Activated naive CD4-positive, alpha-beta T cell treated with anti-CD3 and anti-CD28 coated beads, Interleukin-2, amount 50 U/mL, for 72 hours (primary cell): ENCODE results near the gene BBX. TPM values are rescaled to one million over a fixed set of nuclear protein-coding genes. Genes with fewer than 3 reads are reported as not detected.
A peak's percentile ranks its signal among the peaks of the same experiment; 100 is the strongest.
"Not testable (repeated sequence)": the region's sequence is repeated elsewhere in the genome, so short reads cannot be mapped to it uniquely, and the experiment has no call there.

Experiments used
- ATAC-seq, 2 donors: fragments of 150-1000 bp; cut with Tn5 transposase; 2 replicates each; pipeline ENCODE4 v1.10.0; 2021; ENCODE audit warnings: mild to moderate bottlenecking in 2 of 2, moderate library complexity in 2 of 2
- DNase-seq, 2 donors: peaks; one replicate each; pipeline ENCODE4 v3.0.0; 2021 to 2022; ENCODE audit warnings: low spot score in 2 of 2
- H3K27ac Mint-ChIP-seq, 2 donors: one replicate each; pipeline ENCODE4 v1.8.0; 2022; ENCODE audit warnings: mild to moderate bottlenecking in 2 of 2, mixed read lengths in 2 of 2
- H3K36me3 Mint-ChIP-seq, 2 donors: one replicate each; pipeline ENCODE4 v1.8.0; 2022; ENCODE audit warnings: mixed read lengths in 2 of 2
- H3K9me3 Mint-ChIP-seq, 2 donors: one replicate each; pipeline ENCODE4 v1.8.0; 2022; ENCODE audit warnings: mixed read lengths in 2 of 2
- total RNA-seq, 2 donors: library from RNA; stranded (reverse); gene quantifications; one replicate each; pipeline ENCODE4 v1.2.3, GENCODE V29; 2022

BBX gene
- total RNA-seq, 2 donors from 2014 or later, result 42.9 to 46.0 TPM

DNA sequence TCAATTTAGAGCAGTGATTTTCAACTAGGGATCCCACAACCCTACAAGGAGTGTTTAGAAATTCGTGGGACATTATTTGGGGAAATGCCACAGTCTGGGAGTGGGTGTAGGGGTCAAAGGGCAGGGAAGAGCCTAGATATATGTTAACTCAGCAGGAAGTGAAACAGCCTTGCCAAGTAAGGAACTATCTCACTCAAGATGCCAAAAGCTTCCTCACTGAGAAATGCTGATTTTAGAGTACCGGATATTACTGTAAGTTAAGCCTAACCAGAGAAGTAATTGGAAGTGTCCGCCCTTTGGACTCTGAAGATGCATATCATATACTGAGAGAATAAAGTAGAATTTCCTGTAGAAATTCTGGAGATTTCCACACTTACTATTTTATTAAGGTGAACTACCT lies 158.6 kb downstream of the BBX start:
- peaks cover 0 to 7% of the 10 kb centered on the region in 2 donors for H3K9me3 Mint-ChIP-seq
- no peak for DNase-seq

DNA sequence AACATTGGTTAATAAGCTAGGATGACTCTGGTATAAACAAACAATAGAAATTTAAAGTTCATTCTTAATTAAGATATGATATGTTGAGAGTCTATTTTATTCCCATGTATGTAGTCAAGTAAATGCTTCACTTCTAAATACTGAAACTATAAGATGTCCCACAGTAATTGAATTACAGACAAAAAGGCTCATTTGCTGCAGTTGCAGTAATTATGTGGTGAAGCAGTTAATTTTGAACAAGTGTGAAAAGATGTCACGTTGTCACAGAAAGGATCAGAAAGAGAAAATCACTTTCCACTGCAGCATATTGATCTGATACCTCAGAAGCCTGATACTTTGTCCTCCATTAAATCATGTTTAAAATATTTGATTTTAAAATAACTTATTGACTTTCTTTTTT lies 159.8 kb downstream of the BBX start:
- no peak for ATAC-seq
- Mint-ChIP-seq H3K36me3 (peaks cover 0 to 7% of the 10 kb centered on the region in 2 donors), H3K27ac (no peak overlapping the region), H3K9me3 (peaks cover 0 to 7% of the 10 kb centered on the region in 2 donors)
- DNase-seq, result no peak

More for the DNA sequence above, 158.6 kb downstream of the BBX start:
- ATAC-seq, result no peak
- Mint-ChIP-seq H3K36me3 (peaks cover 0 to 7% of the 10 kb centered on the region in 2 donors), H3K27ac (peak overlapping the region in 1 of 2 donors; percentile 17)

DNA sequence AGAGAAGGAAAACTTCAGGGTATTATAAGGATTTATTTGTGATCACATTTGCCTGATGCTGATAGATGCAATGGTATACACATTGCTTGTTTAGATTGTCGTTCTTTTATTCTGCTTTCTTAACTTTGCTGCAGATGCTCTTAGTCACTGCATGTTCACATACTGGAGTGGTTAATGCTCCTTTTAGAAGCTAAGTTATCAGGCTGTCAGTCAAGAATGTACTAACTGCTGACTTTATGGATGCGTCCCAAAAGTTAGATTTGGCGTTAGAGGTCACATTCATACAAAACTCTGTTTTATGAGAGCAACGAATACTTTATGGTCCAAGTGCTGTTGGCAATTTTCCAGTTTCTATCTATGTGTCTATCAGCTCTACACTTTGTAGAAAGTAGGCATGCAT lies 160.7 kb downstream of the BBX start:
- DNase-seq, result no peak
- no peak overlapping the region for H3K27ac Mint-ChIP-seq

DNA sequence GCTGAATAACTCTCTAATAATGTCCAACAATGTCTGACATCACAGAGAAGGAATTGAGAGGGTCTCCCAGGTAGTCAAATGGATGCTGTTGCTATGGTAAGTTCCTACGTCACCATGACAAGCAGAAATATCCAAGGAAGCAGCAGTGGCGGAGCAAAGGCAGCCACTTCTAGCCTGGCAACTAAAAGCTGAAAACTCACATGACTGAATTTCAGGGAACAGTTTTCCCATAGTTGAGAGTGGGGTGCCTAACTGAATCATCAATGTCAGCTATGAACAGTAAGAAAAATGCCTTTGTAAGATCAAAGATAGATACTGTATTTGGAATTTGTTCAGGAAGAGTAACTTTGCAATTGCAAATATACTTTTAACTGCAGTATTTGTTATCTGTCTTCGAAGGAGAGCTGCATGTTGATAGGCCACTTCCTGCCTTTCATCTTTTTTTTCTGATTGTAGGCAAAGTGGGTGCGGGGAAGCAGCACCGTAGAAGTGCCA lies 161.7 kb downstream of the BBX start:
- Mint-ChIP-seq H3K9me3 (peaks cover 0 to 7% of the 10 kb centered on the region in 2 donors), H3K36me3 (peaks cover 0 to 7% of the 10 kb centered on the region in 2 donors), H3K27ac (no peak overlapping the region)
- DNase-seq (no peak), ATAC-seq (no peak)

More for the DNA sequence above, 160.7 kb downstream of the BBX start:
- ATAC-seq, result no peak
- H3K36me3 Mint-ChIP-seq, result peaks cover 0 to 7% of the 10 kb centered on the region in 2 donors
- H3K9me3 Mint-ChIP-seq, result peaks cover 0 to 7% of the 10 kb centered on the region in 2 donors

DNA sequence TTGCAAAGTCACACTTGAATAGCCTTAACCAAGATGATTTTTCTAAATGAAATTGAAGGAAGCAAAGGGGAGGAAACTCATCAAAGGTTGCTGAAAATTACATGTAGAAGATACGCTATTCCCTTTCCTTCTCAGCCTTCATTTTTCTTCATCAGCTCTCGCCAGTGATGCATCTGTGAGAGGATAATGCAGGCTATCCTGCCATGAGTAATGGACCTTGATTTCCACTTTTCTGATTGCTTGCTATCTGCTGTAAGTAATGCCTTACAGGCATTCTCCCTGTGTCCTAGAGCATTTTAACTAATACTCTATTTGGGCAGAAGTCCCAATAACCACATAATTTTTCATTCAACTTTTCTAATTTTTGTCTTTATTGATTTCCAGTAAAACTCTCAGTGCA lies 162.6 kb downstream of the BBX start:
- Mint-ChIP-seq H3K27ac (no peak overlapping the region), H3K9me3 (peaks cover 0 to 7% of the 10 kb centered on the region in 2 donors), H3K36me3 (peaks cover 0 to 7% of the 10 kb centered on the region in 2 donors)
- ATAC-seq, result no peak
- no peak for DNase-seq

DNA sequence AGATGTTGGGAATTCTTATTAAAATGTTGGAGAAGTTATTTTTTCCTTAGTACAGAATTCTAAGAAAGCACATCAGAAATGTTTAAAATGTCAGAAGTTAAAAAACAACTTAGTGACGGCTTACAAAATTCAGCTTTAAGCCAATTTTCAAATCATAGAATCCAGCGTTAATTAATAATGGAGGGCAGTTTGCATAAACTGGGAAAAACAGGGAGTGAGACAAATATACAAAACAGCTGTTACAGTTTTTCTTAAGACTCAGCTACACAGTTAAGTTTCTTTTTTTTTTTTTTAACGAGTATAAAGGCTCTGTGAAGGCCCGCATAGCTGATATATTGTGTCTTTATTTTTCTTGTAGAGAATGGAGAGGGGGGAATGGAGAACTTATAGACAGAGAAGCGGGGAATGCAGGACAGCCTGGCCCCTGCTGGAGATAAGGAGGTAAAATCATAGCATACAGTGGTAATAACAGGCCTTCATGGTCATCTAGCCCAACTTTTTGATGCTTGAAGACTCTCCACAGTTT lies 164.4 kb downstream of the BBX start:
- Mint-ChIP-seq H3K36me3 (no peaks in the 10 kb centered on the region), H3K27ac (no peak overlapping the region), H3K9me3 (no peaks in the 10 kb centered on the region)
- ATAC-seq, result no peak
- DNase-seq, result no peak

DNA sequence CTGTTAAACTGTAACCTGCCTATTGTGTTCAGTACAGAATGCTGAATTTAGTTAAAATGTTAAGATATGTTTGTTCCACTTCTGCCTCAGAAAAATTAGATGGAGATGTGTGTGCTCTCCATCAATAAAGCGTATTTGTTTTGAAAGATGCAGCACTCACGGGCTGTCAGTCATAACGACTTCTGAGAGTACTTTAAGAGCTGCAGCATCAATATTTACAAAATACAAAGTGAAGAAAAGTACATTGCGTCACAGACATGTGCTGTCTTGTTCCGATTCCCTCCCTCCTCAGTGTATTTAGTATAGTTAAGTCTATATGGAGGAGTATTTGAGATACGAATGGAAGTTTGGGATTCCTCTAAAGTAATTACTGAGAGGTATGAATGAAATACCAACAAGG lies 166.6 kb downstream of the BBX start:
- H3K27ac Mint-ChIP-seq, result no peak overlapping the region
- no peaks in the 10 kb centered on the region for H3K9me3 Mint-ChIP-seq
- no peak for DNase-seq

DNA sequence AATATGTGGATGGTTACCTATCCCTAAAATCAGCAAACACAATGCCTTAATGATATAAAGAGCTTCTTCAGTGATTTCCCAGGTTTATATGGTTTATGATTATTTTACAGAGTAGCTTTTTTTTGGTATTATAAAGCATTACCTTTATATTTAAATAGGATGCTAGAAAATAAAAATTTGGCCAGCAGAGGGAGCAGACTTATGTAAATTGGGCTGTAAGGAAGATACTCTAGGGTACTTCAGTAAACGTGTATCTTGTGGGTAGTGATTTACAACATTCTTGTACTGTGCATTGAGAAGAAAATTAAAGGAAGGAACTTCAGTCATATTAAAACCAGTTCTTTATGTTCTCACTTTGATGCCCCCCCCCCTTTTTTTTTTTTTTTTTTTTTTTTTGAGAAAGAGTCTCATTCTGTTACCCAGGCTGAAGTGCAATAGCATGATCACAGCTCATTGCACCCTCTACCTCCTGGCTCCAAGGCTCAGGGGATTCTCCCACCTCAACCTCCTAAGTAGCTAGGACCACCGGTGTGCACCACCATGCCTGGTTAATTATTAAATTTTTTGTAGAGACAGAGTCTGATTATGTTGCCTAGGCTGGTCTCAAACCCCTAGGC lies 167.9 kb downstream of the BBX start:
- DNase-seq (no peak), ATAC-seq (peak; percentile 33 to 86)
- Mint-ChIP-seq H3K9me3 (no peaks in the 10 kb centered on the region), H3K27ac (no peak overlapping the region), H3K36me3 (no peaks in the 10 kb centered on the region)

More for the DNA sequence above, 166.6 kb downstream of the BBX start:
- no peak for ATAC-seq
- H3K36me3 Mint-ChIP-seq, result no peaks in the 10 kb centered on the region

DNA sequence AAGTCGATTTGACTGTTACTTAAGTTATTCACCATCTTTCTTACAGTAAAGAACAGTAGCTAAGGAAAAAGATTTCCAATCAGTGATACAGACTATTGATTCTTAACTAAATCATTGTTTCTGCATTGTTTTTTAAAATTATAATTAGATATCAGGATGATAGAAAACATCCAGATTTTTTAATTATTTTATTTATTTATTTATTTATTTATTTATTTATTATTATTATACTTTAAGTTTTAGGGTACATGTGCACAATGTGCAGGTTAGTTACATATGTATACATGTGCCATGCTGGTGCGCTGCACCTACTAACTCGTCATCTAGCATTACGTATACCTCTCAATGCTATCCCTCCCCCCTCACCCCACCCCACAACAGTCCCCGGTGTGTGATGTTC lies 169.2 kb downstream of the BBX start:
- not testable (repeated sequence) for ATAC-seq, DNase-seq, H3K27ac Mint-ChIP-seq, H3K36me3 Mint-ChIP-seq, H3K9me3 Mint-ChIP-seq

DNA sequence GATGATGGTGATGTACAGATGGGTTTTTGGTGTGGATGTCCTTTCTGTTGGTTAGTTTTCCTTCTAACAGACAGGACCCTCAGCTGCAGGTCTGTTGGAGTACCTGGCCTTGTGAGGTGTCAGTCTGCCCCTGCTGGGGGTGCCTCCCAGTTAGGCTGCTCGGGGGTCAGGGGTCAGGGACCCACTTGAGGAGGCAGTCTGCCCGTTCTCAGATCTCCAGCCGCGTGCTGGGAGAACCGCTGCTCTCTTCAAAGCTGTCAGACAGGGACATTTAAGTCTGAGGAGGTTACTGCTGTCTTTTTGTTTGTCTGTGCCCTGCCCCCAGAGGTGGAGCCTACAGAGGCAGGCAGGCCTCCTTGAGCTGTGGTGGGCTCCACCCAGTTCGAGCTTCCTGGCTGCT lies 174.6 kb downstream of the BBX start:
- H3K36me3 Mint-ChIP-seq, H3K27ac Mint-ChIP-seq, H3K9me3 Mint-ChIP-seq, ATAC-seq, DNase-seq: not testable (repeated sequence)

DNA sequence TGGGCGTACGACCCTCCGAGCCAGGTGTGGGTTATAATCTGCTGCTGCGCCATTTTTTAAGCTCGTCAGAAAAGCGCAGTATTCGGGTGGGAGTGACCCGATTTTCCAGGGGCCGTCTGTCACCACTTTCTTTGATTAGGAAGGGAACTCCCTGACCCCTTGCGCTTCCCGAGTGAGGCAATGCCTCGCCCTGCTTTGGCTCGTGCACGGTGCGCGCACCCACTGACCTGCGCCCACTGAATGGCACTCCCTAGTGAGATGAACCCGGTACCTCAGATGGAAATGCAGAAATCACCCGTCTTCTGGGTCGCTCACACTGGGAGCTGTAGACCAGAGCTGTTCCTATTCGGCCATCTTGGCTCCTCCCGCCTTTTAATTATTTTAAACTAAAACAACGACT lies 175.1 kb downstream of the BBX start:
- H3K9me3 Mint-ChIP-seq, ATAC-seq, H3K36me3 Mint-ChIP-seq, DNase-seq, H3K27ac Mint-ChIP-seq: not testable (repeated sequence)

DNA sequence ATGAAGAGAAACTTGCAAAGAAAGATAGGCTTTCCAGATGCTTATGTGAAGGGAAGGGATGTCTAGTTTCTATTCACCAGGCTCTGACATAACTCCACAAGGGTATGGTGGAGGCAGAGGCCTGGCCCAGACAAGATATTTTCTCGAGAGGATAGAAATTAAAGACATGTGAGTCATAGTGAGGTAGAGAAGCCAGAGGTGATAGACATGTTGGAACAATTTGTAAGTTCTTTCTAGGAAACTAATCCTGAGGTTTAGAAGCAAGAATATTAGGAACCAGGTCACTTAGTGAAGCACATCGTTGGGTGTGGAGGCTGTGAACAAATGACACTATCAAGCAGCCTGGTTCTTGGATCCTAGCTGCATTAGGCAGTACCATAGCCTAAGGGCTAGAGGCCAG lies 176.9 kb downstream of the BBX start:
- ATAC-seq (no peak), DNase-seq (no peak)
- H3K36me3 Mint-ChIP-seq, result peaks cover 0 to 7% of the 10 kb centered on the region in 2 donors
- no peak overlapping the region for H3K27ac Mint-ChIP-seq
- peaks cover 0 to 2% of the 10 kb centered on the region in 2 donors for H3K9me3 Mint-ChIP-seq

DNA sequence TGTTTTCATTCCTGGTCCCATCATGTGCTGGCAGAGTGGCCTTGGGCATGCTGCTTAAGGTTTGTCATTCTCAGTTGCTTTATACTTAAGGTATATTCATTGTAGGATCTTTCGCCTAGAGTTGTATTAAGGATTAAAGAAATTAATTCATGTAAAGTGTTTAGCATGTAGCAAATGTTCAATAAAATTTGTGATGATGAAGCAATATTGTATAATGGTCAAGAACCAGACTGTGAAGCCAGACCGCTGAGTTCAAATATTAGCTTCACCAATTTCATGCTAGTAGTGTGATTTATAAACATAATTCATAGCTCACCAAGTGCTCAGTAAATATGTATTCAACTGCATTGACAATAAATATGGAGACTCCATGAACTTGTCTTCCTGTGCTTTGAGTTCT lies 178.5 kb downstream of the BBX start:
- Mint-ChIP-seq H3K27ac (no peak overlapping the region), H3K9me3 (peaks cover 0 to 5% of the 10 kb centered on the region in 2 donors), H3K36me3 (peaks cover 0 to 10% of the 10 kb centered on the region in 2 donors)
- ATAC-seq, result no peak
- DNase-seq, result no peak

DNA sequence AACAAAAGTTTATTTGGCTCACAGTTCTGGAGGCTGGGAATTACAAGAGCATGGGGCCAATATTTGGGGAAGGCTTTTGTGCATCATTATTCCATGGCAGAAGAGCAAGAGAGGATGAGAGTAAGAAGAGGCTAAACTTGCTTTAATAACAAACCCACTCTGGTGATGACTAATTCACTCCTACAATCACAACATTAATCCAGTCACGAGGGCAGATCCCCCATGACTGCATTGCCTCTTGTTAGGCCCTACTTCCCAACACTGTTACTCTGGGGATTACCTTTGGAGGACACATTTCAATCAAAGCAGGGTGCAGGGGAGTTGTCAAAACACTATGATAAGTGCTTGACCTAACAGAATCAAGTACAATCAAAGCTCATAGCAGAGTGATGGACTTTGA lies 181.7 kb downstream of the BBX start:
- peak in 1 of 2 donors; percentile 26 for ATAC-seq
- no peak for DNase-seq
- Mint-ChIP-seq H3K27ac (no peak overlapping the region), H3K36me3 (peaks cover 0 to 10% of the 10 kb centered on the region in 2 donors), H3K9me3 (peaks cover 0 to 5% of the 10 kb centered on the region in 2 donors)

DNA sequence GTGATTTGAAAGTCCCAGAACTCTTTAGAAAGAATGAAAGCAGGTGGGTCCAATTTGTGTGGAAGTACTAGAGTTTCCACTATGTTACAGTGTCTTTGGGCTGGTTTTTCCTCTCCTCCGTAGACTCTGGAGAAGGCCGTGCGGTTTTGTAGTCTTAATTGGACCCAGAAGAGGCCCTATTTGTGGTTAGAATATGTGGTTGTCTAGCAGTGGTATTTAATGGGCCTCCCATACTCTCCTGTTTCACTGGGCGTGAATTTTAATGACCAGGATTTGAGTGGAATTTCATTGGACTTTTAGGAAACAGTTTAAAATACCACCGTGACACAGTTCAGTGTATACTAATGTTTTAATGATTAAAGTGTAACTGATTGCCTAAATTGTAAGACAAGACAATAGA lies 182.3 kb downstream of the BBX start:
- peaks cover 0 to 5% of the 10 kb centered on the region in 2 donors for H3K9me3 Mint-ChIP-seq
- ATAC-seq (no peak), DNase-seq (no peak)
- peaks cover 0 to 10% of the 10 kb centered on the region in 2 donors for H3K36me3 Mint-ChIP-seq
- H3K27ac Mint-ChIP-seq, result no peak overlapping the region

DNA sequence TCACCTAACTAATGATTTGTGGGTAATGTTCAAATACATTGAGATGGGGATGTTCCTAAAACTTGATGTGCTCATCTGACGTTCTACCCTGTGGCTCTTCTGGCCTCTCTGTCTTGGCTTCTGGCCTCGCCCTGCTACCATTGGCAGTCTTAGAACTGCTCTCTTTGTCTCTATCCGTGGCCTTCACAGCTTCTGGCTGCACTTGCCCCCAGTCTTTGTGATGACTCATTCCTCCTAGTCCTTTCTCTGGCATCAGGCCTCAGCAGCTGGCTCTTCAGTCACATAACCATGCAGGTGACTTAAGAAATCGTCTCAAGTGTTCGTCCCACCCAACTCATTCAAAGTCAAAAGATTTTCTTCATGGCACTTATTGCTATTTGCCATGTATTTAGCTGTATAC lies 188.1 kb downstream of the BBX start:
- peaks cover 10 to 13% of the 10 kb centered on the region in 2 donors for H3K36me3 Mint-ChIP-seq
- H3K27ac Mint-ChIP-seq, result no peak overlapping the region
- no peaks in the 10 kb centered on the region for H3K9me3 Mint-ChIP-seq
- no peak for ATAC-seq
- no peak for DNase-seq

DNA sequence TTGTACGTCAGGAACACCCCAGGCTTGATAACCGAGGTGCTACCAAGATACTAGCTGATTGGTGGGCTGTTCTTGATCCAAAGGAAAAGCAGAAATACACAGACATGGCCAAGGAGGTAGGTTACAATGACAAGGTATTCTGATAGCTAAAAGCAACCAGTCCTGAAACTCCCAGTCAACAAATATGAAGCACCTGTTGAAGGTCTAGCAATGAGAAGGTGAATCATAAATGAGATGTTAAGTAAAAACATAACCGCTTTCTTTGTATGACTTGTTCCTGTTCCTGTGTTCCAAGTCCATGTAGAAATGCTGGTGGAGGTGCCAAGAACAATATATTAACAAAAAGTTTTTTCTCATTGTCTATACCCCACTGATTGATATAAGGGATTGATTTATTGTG lies 194.0 kb downstream of the BBX start:
- ATAC-seq, result peak; percentile 36 to 89
- DNase-seq, result no peak
- peaks cover 7 to 9% of the 10 kb centered on the region in 2 donors for H3K36me3 Mint-ChIP-seq
- H3K9me3 Mint-ChIP-seq, result no peaks in the 10 kb centered on the region
- H3K27ac Mint-ChIP-seq, result peak overlapping the region in 1 of 2 donors; percentile 83

DNA sequence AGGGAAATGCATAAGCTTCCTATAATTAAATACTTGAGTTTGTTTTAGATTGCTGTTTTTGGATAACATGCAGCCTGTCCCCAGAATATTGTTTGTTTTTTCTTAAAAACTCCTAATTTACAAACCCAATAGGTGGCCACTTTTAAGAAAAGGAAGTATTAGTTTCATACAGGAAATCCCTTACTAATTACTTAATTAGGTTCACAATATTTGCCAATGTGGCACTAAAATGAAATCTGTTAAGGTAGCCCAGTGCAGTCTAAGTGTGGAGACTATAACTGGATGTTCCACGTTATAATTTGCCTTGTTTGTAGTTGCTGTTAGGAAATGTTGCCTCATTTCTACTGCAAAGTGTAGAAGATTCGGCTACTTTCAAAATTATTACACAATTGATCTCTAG lies 195.8 kb downstream of the BBX start:
- Mint-ChIP-seq H3K27ac (no peak overlapping the region), H3K36me3 (no peaks in the 10 kb centered on the region), H3K9me3 (no peaks in the 10 kb centered on the region)
- DNase-seq (no peak), ATAC-seq (no peak)
